Stimulated activated CD4-positive, alpha-beta T cell treated with anti-CD3 and anti-CD28 coated beads, Interleukin-1b, Interleukin-23, amount 100 ng/mL, for 24 hours (primary cell): ENCODE results near the gene ADAMTSL2.

Experiments
- DNase-seq, 4 experiments: peaks; one replicate each; pipeline ENCODE4 v3.0.0-alpha.2; 2020; ENCODE audit warnings: low read depth in 4 of 4, low spot score in 1 of 4

ADAMTSL2 gene

GRCh38 chr9:133618726-133619125, 84.2 kb downstream of the ADAMTSL2 start:
- DNase-seq, result no peak

- DNase-seq, result peak in 3 of 4 experiments; percentile 5 to 41 (median 12)
Observed at GRCh38 chr9:133619791-133620190, 85.3 kb downstream of the ADAMTSL2 start.

- no peak for DNase-seq
Observed at GRCh38 chr9:133621725-133622267, 87.3 kb downstream of the ADAMTSL2 start.

GRCh38 chr9:133622555-133622954, 88.1 kb downstream of the ADAMTSL2 start:
- no peak for DNase-seq
